ENCODE data around the gene SH3RF3.

The SH3RF3 gene

GRCh38 chr2:109257653-109258052, 128.6 kb downstream of the SH3RF3 start:
- TF ChIP-seq SIN3A (IDR thresholded peaks at IDR 0.05; ENCODE audit: borderline replicate concordance, insufficient read depth, low read length) = no peak
- TF ChIP-seq, protein P1, sequence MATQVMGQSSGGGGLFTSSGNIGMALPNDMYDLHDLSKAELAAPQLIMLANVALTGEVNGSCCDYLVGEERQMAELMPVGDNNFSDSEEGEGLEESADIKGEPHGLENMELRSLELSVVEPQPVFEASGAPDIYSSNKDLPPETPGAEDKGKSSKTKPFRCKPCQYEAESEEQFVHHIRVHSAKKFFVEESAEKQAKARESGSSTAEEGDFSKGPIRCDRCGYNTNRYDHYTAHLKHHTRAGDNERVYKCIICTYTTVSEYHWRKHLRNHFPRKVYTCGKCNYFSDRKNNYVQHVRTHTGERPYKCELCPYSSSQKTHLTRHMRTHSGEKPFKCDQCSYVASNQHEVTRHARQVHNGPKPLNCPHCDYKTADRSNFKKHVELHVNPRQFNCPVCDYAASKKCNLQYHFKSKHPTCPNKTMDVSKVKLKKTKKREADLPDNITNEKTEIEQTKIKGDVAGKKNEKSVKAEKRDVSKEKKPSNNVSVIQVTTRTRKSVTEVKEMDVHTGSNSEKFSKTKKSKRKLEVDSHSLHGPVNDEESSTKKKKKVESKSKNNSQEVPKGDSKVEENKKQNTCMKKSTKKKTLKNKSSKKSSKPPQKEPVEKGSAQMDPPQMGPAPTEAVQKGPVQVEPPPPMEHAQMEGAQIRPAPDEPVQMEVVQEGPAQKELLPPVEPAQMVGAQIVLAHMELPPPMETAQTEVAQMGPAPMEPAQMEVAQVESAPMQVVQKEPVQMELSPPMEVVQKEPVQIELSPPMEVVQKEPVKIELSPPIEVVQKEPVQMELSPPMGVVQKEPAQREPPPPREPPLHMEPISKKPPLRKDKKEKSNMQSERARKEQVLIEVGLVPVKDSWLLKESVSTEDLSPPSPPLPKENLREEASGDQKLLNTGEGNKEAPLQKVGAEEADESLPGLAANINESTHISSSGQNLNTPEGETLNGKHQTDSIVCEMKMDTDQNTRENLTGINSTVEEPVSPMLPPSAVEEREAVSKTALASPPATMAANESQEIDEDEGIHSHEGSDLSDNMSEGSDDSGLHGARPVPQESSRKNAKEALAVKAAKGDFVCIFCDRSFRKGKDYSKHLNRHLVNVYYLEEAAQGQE (IDR thresholded peaks at IDR 0.05; ENCODE audit: insufficient read depth in 1 of 2, low read depth in 2 of 2, low read length in 2 of 2) = no peak
- no peak for TF ChIP-seq POLR2AphosphoS5 (IDR thresholded peaks at IDR 0.05; ENCODE audit: low read depth, low read length)
- TF ChIP-seq FOXP2 (optimal IDR thresholded peaks at IDR 0.05; ENCODE audit: borderline replicate concordance, extremely low read depth, extremely low read length, insufficient read depth) = no peak
- no peak for TF ChIP-seq TAF1 (IDR thresholded peaks at IDR 0.05; ENCODE audit: borderline replicate concordance, insufficient read depth, low read length)

DNA sequence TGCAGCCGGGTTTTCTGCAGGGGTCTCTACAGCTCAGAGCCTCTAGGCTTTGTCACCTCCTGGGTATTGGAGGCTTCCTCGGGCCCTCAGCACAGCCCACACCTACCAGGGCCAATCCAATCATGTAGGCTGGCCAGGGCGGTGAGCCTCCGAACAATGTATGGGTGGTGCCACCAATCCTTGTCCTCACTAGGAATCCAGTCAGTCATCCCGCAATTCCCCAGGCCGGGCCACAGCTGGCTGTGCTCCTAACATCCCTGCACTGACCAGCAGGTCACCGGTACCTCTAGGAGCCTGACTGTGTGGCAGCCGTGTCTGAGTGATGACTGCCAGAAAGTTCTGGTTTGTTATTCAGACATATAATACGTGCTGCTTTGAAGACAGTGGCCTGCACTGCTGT, 129.4 kb downstream of the SH3RF3 start:
- TF ChIP-seq, protein P1 (IDR thresholded peaks at IDR 0.05; ENCODE audit: insufficient read depth in 1 of 2, low read depth in 2 of 2, low read length in 2 of 2) = no peak
- TF ChIP-seq SIN3A (IDR thresholded peaks at IDR 0.05; ENCODE audit: borderline replicate concordance, insufficient read depth, low read length) (no peak), TAF1 (IDR thresholded peaks at IDR 0.05; ENCODE audit: borderline replicate concordance, insufficient read depth, low read length) (no peak), FOXP2 (optimal IDR thresholded peaks at IDR 0.05; ENCODE audit: borderline replicate concordance, extremely low read depth, extremely low read length, insufficient read depth) (no peak), POLR2AphosphoS5 (IDR thresholded peaks at IDR 0.05; ENCODE audit: low read depth, low read length) (no peak)

- TF ChIP-seq, protein P1 (IDR thresholded peaks at IDR 0.05; ENCODE audit: insufficient read depth in 1 of 2, low read depth in 2 of 2, low read length in 2 of 2) = no peak
These were observed 130.0 kb downstream of the SH3RF3 start for GRCh38 chr2:109258905-109259540.

- TF ChIP-seq FOXP2 (optimal IDR thresholded peaks at IDR 0.05; ENCODE audit: borderline replicate concordance, extremely low read depth, extremely low read length, insufficient read depth) (no peak), TAF1 (IDR thresholded peaks at IDR 0.05; ENCODE audit: borderline replicate concordance, insufficient read depth, low read length) (no peak), SIN3A (IDR thresholded peaks at IDR 0.05; ENCODE audit: borderline replicate concordance, insufficient read depth, low read length) (no peak), POLR2AphosphoS5 (IDR thresholded peaks at IDR 0.05; ENCODE audit: low read depth, low read length) (no peak)
- TF ChIP-seq, protein P1 (IDR thresholded peaks at IDR 0.05; ENCODE audit: insufficient read depth in 1 of 2, low read depth in 2 of 2, low read length in 2 of 2) = no peak
These were observed 130.7 kb downstream of the SH3RF3 start for GRCh38 chr2:109259671-109260070.
